D721Med (cell line): ENCODE measurements around the gene FBXO11.

ENCODE experiments used
- DNase-seq: peaks from one replicate; pipeline ENCODE4 v3.0.0; 2011; ENCODE audit warnings: low spot score; ENCODE audit not compliant: insufficient read length
- FAIRE-seq: peaks from 2 replicates; lab custom pipeline; 2011; peaks lifted over from hg19 to GRCh38; lab: Jason Lieb, UNC
- TF ChIP-seq, protein P1 (sequence below): IDR thresholded peaks from 2 replicates; pipeline ENCODE4 v1.5.1; 2012; ENCODE audit warnings: mild to moderate bottlenecking, control low read depth; ENCODE audit not compliant: insufficient read depth; ENCODE audit errors: missing control alignments

FBXO11 gene

GRCh38 chr2:47815764-47816163, 90.5 kb downstream of the FBXO11 start:
- FAIRE-seq: no peak
- no peak for DNase-seq
- TF ChIP-seq, protein P1, sequence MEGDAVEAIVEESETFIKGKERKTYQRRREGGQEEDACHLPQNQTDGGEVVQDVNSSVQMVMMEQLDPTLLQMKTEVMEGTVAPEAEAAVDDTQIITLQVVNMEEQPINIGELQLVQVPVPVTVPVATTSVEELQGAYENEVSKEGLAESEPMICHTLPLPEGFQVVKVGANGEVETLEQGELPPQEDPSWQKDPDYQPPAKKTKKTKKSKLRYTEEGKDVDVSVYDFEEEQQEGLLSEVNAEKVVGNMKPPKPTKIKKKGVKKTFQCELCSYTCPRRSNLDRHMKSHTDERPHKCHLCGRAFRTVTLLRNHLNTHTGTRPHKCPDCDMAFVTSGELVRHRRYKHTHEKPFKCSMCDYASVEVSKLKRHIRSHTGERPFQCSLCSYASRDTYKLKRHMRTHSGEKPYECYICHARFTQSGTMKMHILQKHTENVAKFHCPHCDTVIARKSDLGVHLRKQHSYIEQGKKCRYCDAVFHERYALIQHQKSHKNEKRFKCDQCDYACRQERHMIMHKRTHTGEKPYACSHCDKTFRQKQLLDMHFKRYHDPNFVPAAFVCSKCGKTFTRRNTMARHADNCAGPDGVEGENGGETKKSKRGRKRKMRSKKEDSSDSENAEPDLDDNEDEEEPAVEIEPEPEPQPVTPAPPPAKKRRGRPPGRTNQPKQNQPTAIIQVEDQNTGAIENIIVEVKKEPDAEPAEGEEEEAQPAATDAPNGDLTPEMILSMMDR: no peak

DNA sequence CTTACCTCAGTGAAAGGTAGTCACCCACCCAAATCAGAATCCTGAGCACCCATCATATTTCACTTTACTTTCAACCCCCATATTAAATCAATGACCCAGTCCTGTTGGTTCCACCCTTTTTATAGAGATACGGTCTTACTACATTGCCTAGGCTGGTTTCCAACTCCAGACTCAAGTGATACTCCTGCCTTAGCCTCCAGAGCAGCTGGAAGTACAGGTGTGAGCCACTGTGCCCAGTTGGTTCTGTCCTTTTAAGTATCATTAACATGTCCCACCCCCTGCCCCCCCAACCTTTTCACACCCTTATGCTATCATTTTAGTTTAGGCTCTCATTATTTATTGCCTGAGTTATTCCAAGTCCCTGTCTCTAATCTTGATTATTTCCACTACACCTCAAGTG, 94.6 kb downstream of the FBXO11 start:
- TF ChIP-seq, protein P1: no peak
- FAIRE-seq: no peak
- no peak for DNase-seq

- TF ChIP-seq, protein P1: no peak
- FAIRE-seq: no peak
- no peak for DNase-seq
Observed at GRCh38 chr2:47810850-47811249, 95.4 kb downstream of the FBXO11 start.

DNA sequence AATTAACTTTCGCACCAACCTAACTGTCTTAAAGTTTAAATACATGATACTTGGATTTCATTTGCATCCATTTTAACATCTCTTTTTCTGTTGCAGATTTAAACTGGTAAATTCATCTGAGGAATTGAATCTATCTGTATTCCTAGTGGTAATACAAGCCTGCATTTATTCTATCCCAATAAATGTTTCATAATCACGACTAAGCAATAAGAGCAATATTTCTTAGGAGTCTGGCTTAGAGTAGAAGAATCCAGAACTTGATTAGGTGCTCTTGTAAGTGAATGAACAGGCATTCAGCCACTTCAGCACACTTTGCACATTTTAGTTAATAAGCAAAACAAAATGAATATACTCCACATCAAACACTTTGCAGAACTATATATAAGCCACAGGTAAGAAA, 96.4 kb downstream of the FBXO11 start:
- DNase-seq (no peak), FAIRE-seq (no peak)
- TF ChIP-seq, protein P1: no peak

GRCh38 chr2:47808614-47809013, 97.7 kb downstream of the FBXO11 start:
- FAIRE-seq (no peak), DNase-seq (no peak)
- TF ChIP-seq, protein P1: no peak

GRCh38 chr2:47805850-47806249, 100.4 kb downstream of the FBXO11 start:
- FAIRE-seq (no peak), DNase-seq (no peak)
- TF ChIP-seq, protein P1: no peak

GRCh38 chr2:47803770-47804169, 102.5 kb downstream of the FBXO11 start:
- DNase-seq (no peak), FAIRE-seq (no peak)
- TF ChIP-seq, protein P1: no peak
